Measurements from ENCODE around the gene FOXP1. TPM values are rescaled to one million over a fixed set of nuclear protein-coding genes. Genes with fewer than 3 reads are reported as not detected.

The FOXP1 gene
- total RNA-seq, 1 donor from 2014 or later, result 27.3 TPM

- Mint-ChIP-seq H3K36me3 (no peaks in the 10 kb centered on the region), H3K4me3 (no peak overlapping the region), H3K27me3 (ENCODE audit: insufficient read depth, low read depth) (no peaks in the 10 kb centered on the region), H3K9me3 (no peaks in the 10 kb centered on the region), H3K27ac (no peak overlapping the region), H3K4me1 (peaks cover 10% of the 10 kb centered on the region)
- Histone ChIP-seq H3K9me3 (ENCODE audit: low read depth) (no peaks in the 10 kb centered on the region), H3K4me2 (no peak overlapping the region), H3K27ac (no peak overlapping the region), H3K4me1 (peaks cover 6% of the 10 kb centered on the region), H3K27me3 (no peaks in the 10 kb centered on the region), H3K36me3 (no peaks in the 10 kb centered on the region), H3F3A (ENCODE audit: low read depth) (no peaks in the 10 kb centered on the region), H4K20me1 (ENCODE audit: low read depth) (no peaks in the 10 kb centered on the region), H3K9ac (no peak overlapping the region), H3K79me2 (ENCODE audit: low read depth) (no peaks in the 10 kb centered on the region), H3K4me3 (no peak overlapping the region), H2AFZ (replicated peaks) (no peak overlapping the region)
- TF ChIP-seq CTCF (IDR thresholded peaks at IDR 0.05) (no peak), EZH2phosphoT487 (IDR thresholded peaks at IDR 0.05) (no peak), EZH2 (IDR thresholded peaks at IDR 0.05) (no peak)
- no peak for DNase-seq (ENCODE audit: low spot score)
These were observed 185.8 kb downstream of the FOXP1 start for GRCh38 chr3:71397726-71398125.

DNA sequence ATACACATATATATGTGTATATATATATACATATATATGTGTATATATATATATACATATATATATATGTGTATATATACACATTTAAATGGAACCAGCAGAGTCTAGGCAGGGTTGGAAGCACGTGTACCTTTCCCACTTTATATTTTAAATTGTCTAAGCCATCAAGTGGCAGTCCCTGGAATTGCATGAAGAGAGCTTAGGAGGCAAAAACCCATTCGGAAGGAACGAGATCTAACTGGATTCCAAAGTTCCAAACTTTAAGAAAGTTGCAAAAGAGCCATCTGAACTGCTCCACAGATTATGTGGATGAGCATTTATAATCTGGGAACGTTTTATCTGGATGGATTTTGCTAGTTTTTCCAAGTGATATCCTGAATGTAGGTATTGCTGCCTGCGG is 186.5 kb downstream of the FOXP1 start:
- Histone ChIP-seq H3K36me3 (no peaks in the 10 kb centered on the region), H3K9ac (no peak overlapping the region), H4K20me1 (ENCODE audit: low read depth) (no peaks in the 10 kb centered on the region), H3F3A (ENCODE audit: low read depth) (no peaks in the 10 kb centered on the region), H3K27ac (no peak overlapping the region), H3K27me3 (no peaks in the 10 kb centered on the region), H3K79me2 (ENCODE audit: low read depth) (no peaks in the 10 kb centered on the region), H3K9me3 (ENCODE audit: low read depth) (no peaks in the 10 kb centered on the region), H2AFZ (replicated peaks) (no peak overlapping the region), H3K4me3 (no peak overlapping the region), H3K4me2 (no peak overlapping the region), H3K4me1 (peaks cover 6% of the 10 kb centered on the region)
- H3K27me3 Mint-ChIP-seq (ENCODE audit: insufficient read depth, low read depth), result no peaks in the 10 kb centered on the region
- H3K4me1 Mint-ChIP-seq, result peaks cover 10% of the 10 kb centered on the region
- H3K27ac Mint-ChIP-seq, result no peak overlapping the region
- no peak overlapping the region for H3K4me3 Mint-ChIP-seq
- no peaks in the 10 kb centered on the region for H3K9me3 Mint-ChIP-seq
- no peaks in the 10 kb centered on the region for H3K36me3 Mint-ChIP-seq
- TF ChIP-seq EZH2 (IDR thresholded peaks at IDR 0.05) (no peak), EZH2phosphoT487 (IDR thresholded peaks at IDR 0.05) (no peak), CTCF (IDR thresholded peaks at IDR 0.05) (peak; percentile 55)
- DNase-seq (ENCODE audit: low spot score), result peak; percentile 42

- no peak overlapping the region for H3K27ac Mint-ChIP-seq
- H3K4me1 Mint-ChIP-seq, result peaks cover 2% of the 10 kb centered on the region
- H3K27me3 Mint-ChIP-seq (ENCODE audit: insufficient read depth, low read depth), result no peaks in the 10 kb centered on the region
- Histone ChIP-seq H3K27ac (no peak overlapping the region), H3K4me3 (no peak overlapping the region), H3F3A (ENCODE audit: low read depth) (no peaks in the 10 kb centered on the region), H3K36me3 (no peaks in the 10 kb centered on the region), H3K27me3 (no peaks in the 10 kb centered on the region), H3K4me1 (peaks cover under 1% of the 10 kb centered on the region), H3K9me3 (ENCODE audit: low read depth) (no peaks in the 10 kb centered on the region), H3K4me2 (no peak overlapping the region), H4K20me1 (ENCODE audit: low read depth) (no peaks in the 10 kb centered on the region), H2AFZ (replicated peaks) (no peak overlapping the region), H3K79me2 (ENCODE audit: low read depth) (no peaks in the 10 kb centered on the region), H3K9ac (no peak overlapping the region)
- no peak for DNase-seq (ENCODE audit: low spot score)
- no peak overlapping the region for H3K4me3 Mint-ChIP-seq
- TF ChIP-seq EZH2 (IDR thresholded peaks at IDR 0.05), result no peak
- no peak for TF ChIP-seq CTCF (IDR thresholded peaks at IDR 0.05)
- no peak for TF ChIP-seq EZH2phosphoT487 (IDR thresholded peaks at IDR 0.05)
- H3K9me3 Mint-ChIP-seq, result no peaks in the 10 kb centered on the region
- H3K36me3 Mint-ChIP-seq, result no peaks in the 10 kb centered on the region
These were observed 187.4 kb downstream of the FOXP1 start for GRCh38 chr3:71395927-71396695.

All from neural progenitor cell (in vitro differentiated cells).